HG03558 (cell line): Measurements from ENCODE around the gene PTPRG.

Experiments used
- ATAC-seq: cut with Tn5 transposase; IDR thresholded peaks from one replicate; pipeline ENCODE4 v1.9.1; 2021; ENCODE audit warnings: moderate number of reproducible peaks; ENCODE audit not compliant: unreplicated experiment; ENCODE audit errors: extremely low read depth

Gene PTPRG

GRCh38 chr3:61965770-61966131, 404.4 kb downstream of the PTPRG start:
- ATAC-seq: no peak

DNA sequence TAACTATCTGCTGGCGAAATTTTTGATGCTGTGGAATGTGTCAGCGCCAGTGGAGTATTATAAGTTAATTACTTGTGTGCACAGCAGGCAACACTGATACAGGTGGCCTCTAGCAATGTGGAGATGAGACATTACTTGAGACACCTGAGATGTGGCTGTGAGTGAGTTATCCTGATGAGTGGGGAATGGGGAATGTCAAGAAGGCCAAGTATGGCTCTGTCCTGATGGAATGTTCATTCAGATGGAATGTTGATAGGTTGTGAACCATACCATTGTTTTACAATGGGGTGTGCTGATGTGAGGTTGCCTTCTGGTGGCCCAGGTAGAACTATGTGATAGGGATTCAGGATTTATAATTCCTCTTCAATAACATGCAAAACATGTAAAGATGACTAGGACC, 404.8 kb downstream of the PTPRG start:
- ATAC-seq: no peak

DNA sequence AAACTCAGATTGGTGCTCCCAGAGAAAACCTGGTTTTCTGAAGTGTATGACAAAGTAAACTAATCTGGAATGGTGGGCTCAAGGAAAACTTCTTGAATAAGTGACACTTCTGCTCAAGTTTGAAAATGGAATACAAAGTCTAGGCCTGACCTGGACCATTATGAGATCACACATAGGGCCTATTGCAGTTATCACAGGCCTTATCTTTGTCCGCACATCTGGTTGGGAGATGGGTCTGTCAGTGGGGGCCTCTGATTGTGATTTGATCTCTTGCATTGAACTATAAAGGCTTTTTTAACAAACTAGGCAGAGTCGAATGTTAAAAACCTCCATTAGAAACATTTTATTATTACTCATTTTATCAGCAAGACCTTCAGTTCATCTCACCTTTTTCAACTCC, 405.6 kb downstream of the PTPRG start:
- ATAC-seq: no peak

DNA sequence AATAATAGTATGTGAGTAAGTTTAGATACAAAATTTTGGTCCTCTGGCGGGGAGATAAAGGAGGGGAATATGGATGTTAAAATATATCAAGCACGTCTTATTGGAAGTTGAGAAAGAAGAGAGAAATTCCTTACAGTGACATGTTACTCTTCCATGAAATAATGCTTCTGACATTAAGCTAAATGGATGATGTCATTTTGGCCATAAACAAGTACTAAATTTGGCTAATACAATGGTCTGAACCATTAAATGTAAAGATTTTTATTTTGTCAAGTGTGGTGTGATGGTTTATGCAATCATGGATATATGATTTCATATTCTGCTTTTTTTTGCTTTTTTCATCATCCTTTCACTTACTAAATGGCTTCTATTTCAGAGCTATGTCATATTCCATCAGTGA, 406.6 kb downstream of the PTPRG start:
- ATAC-seq: no peak

DNA sequence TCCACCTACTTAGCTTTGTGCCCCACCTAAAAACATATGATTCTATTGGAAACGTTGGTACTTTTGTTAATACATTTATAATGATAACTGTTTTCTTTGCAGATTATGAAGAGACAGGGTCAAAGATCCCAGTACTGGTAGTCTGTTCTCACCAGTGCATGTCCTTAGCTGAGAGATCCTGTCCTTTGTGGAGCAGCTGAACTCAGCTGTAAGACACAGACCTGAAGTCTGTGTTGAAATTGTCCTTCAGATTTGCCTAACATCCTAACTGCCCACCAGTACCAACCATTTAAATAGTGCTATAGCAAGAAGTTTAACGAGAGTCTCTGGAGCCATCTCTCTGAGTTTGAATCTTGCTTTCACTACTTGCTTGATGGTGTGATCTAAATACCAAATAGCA, 413.3 kb downstream of the PTPRG start:
- no peak for ATAC-seq

DNA sequence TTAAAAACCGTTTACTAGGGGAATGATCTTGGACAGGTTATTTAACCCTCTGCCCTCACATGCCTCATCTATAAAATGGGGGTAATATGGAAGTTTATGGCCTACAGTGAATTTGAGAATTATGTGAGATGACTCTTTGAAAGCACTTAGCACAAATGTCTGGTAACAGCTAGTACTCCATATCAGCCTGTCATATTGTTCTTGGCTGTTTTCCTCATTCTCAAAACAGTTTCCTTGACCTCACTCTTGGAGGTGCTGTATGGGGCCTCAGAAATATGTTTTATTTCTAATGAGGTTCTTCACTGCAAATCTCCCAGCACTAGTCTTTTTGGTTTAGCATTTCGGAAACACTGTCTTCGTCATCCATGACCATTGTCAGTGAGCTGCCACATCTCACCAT, 413.8 kb downstream of the PTPRG start:
- ATAC-seq: no peak

DNA sequence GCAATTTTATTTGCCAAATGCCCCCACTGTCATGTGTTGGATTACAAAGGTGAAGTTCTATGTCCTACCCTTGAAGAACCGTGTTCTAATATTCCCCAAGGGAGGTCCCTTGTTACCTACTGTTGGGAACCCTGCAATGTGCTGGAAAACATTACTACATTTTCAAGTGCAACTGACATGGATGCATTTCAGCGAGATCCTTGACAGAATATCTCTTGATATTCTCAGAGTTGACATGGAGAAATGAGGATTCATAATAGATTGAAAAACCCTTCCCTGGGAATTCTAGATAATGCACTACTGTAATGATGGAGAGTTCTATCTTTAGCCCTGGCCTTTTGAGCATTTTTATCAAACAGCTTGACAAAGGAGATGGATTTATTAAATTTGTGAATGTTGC, 414.6 kb downstream of the PTPRG start:
- no peak for ATAC-seq

- no peak for ATAC-seq
Measured at GRCh38 chr3:61978460-61979419, 417.4 kb downstream of the PTPRG start.

DNA sequence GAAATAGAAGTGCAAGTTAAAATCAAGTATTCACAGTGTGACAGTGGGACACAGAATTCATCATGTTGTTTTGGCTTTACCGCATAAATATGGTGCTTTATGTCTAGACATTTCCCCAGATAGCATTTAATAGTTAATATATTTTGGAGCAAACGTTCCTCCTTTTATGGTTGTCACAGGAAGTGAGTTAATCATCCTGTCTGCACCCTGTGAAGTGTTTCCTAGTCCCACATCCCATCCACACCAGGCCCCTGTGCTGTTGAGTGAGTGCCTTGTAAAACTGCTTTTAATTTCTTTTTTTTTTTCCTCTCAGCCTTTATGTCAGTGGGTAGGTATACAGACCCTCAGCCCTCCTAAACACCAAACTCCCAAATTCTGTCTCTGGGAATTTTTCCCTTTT, 418.3 kb downstream of the PTPRG start:
- no peak for ATAC-seq

- ATAC-seq: no peak
Measured at GRCh38 chr3:61980041-61980440, 418.7 kb downstream of the PTPRG start.

DNA sequence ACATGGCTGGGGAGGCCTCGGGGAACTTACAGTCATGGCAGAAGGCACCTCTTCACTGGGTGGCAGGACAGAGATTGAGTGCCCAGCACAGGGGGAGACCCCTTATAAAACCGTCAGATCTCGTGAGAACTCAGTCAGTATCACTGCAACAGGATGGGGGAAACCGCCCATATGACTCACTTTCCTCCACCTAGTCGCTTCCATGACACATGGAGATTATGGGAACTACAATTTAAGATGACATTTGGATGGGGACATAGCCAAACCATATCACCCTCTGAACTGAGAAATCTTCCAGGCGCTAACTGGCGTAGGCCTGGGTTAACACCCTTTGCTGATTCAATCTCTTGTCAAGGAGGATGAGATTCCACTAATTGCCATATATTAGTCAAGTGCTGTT, 419.7 kb downstream of the PTPRG start:
- ATAC-seq: no peak

GRCh38 chr3:61983479-61983878, 422.1 kb downstream of the PTPRG start:
- no peak for ATAC-seq

DNA sequence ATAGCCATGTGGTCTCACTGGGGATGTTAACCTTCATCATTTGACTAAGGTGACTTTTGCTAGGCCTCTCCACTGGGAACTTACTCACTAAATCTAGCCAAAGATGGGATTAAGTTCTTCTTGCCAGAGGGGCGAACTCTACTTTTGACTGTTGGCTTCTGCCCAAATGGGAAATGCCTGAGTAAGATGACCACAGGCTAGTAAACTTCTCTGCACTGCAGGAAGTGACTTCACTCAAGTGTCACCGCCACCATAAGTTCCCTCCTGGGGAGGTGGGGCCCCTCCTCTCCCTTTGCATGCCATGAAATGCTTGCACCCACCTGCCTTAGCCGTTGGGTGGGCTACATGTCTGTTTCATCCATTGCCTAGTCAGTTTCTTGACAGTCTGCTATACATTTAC, 423.6 kb downstream of the PTPRG start:
- no peak for ATAC-seq

- no peak for ATAC-seq
Measured at GRCh38 chr3:61986473-61986872, 425.1 kb downstream of the PTPRG start.

GRCh38 chr3:61989681-61990080, 428.3 kb downstream of the PTPRG start:
- no peak for ATAC-seq

DNA sequence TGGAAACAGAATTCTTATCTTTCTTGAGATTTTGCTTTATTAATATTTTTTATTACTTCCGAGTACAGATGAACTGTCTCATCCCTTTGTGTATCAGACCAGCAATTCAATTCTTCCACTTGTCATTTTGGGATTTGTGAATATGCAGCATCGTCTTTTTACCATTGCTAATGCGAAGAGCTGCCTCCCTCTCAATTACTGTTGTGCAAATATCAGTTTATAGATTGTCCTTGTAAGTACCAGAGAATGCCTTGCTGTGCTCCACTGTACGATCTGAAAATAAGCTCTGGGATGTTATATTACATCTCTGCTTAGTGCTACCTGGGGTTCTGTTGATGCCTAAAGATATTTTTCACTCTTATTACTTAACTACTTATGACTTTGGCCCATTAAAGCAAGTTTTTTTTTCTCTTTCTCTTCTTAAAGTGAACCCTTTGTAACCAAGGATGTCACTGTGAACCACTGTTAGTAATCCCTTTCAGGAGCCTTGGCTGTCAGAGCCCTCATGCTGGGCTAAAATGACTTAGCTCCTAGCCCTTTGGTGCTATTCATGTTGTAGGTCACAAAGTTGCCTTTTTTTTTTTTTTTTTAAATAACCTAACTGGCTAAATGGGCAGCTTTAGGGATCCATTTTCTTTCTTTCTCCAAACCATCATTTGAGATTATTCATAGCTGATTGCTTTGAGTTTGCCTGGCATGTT, 429.1 kb downstream of the PTPRG start:
- ATAC-seq: no peak

GRCh38 chr3:61991706-61992105, 430.3 kb downstream of the PTPRG start:
- ATAC-seq: no peak

DNA sequence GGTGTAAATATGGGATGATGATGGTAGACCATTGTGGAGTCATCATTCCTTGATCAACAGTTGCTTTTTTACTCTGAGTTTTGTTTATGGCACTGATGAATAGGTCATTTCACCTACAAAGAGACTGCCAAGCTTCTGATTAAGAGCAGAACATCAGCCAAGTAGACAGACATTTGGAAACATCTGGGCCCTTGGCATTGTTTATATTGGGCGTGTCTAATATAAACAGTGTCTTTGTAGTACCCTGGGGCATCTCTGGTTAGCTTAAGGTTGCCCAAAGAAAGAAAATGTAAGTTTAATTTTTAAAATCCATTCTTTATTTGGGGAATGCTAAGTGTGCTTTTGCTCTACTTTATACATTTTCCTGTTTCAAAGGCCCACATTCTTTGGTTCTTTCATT, 435.0 kb downstream of the PTPRG start:
- no peak for ATAC-seq

DNA sequence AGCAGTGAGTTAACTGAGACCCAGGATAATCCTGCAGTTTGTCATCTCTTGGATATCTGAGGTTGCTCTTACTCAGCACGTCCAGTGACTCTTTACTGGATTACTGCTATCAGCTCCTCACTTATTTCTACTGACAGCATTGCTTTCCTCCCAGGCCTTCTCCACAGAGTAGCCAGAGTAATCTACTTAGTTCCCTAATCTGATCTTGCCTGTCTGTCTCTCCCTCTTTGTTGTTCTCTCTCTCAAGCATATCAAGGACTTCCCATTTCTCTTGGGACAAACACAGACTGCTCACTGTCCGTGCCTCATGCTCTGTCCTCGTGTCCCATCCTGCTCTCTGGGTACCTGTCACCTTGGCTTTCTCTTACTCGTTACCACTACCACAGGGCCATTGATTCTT, 435.7 kb downstream of the PTPRG start:
- ATAC-seq: no peak

- ATAC-seq: no peak
Measured at GRCh38 chr3:62003835-62004234, 442.5 kb downstream of the PTPRG start.

DNA sequence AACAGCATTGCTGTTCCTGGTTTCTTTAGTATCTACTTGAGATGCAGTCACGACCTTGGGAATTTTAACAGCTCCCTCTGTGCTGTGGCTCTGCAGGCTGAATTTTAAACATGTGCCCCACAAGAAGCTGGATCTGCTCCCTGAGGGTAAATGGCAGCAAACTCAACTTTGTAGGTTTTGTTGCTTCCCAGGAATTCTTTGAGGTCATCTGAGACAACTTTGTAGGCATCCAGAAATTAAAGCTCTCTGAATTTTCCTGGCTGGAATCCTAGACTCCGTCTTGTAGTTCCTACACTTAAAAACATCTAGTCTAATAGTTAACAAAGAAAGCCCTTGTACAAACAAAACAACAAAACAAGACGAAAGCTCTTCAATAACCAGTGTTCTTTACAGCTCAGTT, 445.7 kb downstream of the PTPRG start:
- ATAC-seq: no peak

GRCh38 chr3:62010989-62011388, 449.6 kb downstream of the PTPRG start:
- no peak for ATAC-seq
